Right lobe of liver (tissue), 4 donors: Measurements from ENCODE around the gene ABI3.

Source experiments
- CTCF ChIP-seq, 4 donors: fragments of 200-600 bp in 3 of 4; fragments of 450-650 bp in 1 of 4; IDR thresholded peaks; one replicate each; pipeline versions ENCODE4 v1.5.1 to v1.8.0; 2016 to 2022; ENCODE audit warnings: antibody characterized with exemption in 4 of 4, mild to moderate bottlenecking in 2 of 4
- POLR2A ChIP-seq: fragments of 450-650 bp; IDR thresholded peaks from one replicate; pipeline ENCODE4 v1.6.1; 2017; ENCODE audit warnings: antibody characterized with exemption, mild to moderate bottlenecking
- donor health status: DM: no; HTN: no; CAD: no.
- donor health status: DM: no; HTN: no; CAD: no.
- donor health status: DM: no; HTN: yes; CAD: no.

DNA sequence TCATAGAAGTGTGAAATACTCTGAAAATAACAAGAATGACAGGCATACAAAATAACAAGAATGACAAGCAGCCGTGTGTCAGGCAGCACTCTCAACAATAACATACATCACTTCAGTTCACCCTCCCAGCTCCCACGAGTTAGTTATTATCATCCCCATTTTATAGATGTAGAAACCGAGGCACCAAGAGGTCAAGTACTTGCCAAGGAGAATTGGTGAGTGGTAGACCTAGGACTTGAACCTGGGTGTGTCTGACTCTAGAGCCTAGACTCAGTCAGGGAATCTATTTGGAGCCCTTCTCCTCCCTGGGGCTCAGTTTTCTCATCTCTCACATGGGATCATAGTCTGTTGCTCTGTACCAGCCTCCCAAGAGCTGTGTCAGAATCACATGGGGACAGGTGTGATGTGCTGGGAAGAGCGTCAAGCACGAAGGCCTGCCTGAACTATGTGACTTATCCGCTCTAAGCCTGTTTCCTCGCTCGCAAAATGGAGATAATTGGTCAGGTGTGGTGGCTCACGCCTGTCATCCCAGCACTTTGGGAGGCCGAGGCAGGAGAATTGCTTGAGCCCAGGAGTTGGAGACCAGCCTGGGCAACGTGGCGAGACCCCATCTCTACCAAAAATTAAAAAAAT is 39.5 kb downstream of the ABI3 start:
- TF ChIP-seq CTCF (IDR thresholded peaks at IDR 0.05) (no peak), POLR2A (no peak)
